Measurements from ENCODE around the gene ELFN1.
"Not testable (repeated sequence)": the region's sequence is repeated elsewhere in the genome, so short reads cannot be mapped to it uniquely, and the experiment has no call there.

ELFN1 gene

DNA sequence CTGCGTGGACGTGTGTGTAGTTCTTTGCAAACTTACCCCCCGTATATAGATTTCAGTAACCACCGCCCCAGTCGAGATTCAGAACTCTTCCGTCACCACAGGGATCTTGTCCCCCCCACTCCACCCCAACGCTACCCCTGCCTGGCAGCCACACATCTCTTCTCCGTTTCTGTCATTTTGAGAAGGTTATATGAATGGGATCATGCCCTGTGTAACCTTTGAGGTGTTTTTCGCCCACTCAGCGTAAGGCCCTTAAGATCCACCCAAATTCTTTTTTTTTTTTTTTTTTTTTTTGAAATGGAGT lies 83.4 kb downstream of the ELFN1 start:
- no peak for DNase-seq (ENCODE audit: low read depth in 4 of 4, low spot score in 1 of 4)

DNA sequence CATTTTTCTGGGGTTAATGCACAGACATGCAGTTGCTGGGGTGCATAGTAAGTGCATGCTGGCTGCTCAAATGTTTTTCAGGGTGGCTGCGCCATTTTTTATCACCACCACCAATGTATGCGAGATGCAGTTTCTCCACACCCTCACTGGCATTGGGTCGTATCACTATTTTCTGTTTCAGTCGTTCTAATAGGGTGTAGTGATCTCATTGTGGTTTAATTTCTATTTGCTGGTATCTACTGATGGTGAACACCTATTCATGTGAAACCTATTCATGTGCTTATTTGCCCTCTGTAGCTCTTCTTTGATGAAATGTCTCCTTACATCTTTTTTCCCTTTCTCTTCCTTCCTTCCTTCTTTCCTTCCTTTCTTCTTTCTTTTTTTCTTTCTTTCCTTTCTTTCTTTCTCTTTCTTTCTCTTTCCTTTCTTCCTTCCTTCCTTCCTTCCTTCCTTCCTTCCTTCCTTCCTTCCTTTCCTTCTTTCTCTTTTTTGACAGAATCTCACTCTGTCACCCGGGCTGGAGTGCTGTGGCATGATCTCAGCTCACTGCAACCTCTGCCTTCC lies 84.3 kb downstream of the ELFN1 start:
- no peak for DNase-seq (ENCODE audit: low read depth in 4 of 4, low spot score in 1 of 4)

GRCh38 chr7:1755783-1756625 lies 85.9 kb downstream of the ELFN1 start:
- no peak for DNase-seq (ENCODE audit: low read depth in 4 of 4, low spot score in 1 of 4)

- no peak for DNase-seq (ENCODE audit: low read depth in 4 of 4, low spot score in 1 of 4)
Measured at GRCh38 chr7:1757601-1758000, 87.5 kb downstream of the ELFN1 start.

DNA sequence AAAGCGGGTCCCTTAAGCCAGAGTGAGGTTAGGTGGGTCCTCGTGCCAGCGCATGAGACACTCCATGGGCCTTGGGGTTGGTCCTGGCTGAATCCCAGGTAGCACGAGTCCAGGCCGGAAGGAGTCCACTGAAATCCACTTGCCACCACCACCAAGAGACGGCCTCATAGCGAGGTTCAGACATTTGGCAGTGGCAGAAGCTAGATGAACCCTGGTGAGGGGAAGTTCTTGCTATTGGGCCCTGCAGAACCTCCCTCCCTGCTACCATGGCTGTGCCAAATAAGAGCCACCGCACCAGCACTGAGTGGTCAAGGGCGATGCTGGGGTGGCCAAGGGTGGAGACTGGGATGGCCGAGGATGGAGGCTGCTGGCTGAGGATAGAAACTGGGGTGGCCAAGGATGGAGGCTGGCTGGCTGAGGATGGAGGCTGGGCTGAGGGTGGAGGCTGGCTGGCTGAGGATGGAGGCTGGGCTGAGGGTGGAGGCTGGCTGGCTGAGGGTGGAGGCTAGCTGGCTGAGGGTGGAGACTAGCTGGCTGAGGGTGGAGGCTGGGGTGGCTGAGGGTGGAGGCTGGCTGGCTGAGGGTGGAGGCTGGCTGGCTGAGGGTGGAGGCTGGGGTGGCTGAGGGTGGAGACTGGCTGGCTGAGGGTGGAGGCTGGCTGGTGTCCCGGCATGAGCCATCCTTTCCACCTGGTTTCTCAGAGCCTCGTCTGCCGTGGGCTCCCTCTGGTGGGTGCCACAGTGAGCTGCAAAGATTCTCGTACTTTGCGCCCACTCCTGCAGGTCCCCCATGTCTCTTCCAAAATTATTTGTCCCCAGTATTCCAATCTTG lies 88.2 kb downstream of the ELFN1 start:
- peak in 1 of 4 experiments; percentile 19 for DNase-seq (ENCODE audit: low read depth in 4 of 4, low spot score in 1 of 4)

DNA sequence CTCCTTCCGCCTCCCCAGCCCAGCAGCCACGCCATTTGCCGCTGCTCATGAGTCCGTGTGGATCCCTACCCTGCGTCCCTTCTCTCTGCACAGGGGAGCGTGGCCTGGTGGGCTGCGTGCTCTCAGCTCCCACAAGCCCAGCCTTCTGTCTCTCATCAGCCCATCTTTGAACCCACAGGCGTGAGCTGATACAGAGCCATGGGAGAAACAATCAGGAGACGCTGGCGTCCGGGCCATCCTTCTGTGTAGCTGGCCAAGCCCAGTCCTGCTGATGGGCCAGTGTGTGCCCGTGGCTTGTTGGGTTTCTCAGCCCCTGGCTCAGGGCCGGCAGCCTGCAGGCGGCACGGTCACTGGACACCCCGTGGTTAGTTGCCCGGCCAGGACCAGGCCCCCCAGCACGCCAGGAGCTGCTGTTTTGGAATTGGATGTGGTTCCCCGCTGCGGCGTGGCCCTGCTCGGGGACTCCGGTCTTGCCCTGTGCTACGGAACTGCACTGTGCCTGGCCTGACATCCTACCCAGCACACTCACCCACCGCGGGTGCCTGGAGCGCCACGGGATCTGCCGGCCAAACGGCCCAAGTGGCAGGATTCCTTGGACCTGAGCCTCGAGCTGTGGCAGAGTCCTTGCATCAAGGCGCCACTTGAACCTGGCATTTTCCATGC lies 88.9 kb downstream of the ELFN1 start:
- DNase-seq (ENCODE audit: low read depth in 4 of 4, low spot score in 1 of 4): no peak

- DNase-seq (ENCODE audit: low read depth in 4 of 4, low spot score in 1 of 4): no peak
Measured at GRCh38 chr7:1761097-1761496, 91.0 kb downstream of the ELFN1 start.

DNA sequence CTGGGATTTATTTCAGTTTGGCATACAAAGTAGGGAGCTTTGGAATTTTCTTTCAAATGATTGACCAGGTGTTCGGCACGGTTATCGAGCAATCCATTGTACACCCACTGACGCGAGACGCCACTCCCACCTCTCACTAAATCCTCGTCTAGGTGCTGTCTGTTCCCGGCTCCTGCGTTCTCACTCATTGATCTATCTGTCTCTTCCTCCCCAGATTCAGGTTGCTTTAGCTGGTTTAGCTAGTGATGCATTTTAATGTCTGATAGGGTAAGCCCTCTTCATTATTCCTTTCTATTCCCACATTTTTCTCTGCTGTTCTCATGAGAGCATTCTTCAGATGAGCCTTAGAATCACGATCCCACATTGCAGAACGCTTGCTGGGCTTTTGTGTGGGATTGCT lies 91.7 kb downstream of the ELFN1 start:
- no peak for DNase-seq (ENCODE audit: low read depth in 4 of 4, low spot score in 1 of 4)

GRCh38 chr7:1762238-1762945 lies 92.3 kb downstream of the ELFN1 start:
- DNase-seq (ENCODE audit: low read depth in 4 of 4, low spot score in 1 of 4): no peak

GRCh38 chr7:1763033-1763432 lies 93.0 kb downstream of the ELFN1 start:
- no peak for DNase-seq (ENCODE audit: low read depth in 4 of 4, low spot score in 1 of 4)

GRCh38 chr7:1763911-1764310 lies 93.8 kb downstream of the ELFN1 start:
- not testable (repeated sequence) for DNase-seq (ENCODE audit: low read depth in 4 of 4, low spot score in 1 of 4)

- DNase-seq (ENCODE audit: low read depth in 4 of 4, low spot score in 1 of 4): no peak
Measured at GRCh38 chr7:1765336-1765735, 95.3 kb downstream of the ELFN1 start.

- no peak for DNase-seq (ENCODE audit: low read depth in 4 of 4, low spot score in 1 of 4)
Measured at GRCh38 chr7:1767524-1767923, 97.4 kb downstream of the ELFN1 start.

- DNase-seq (ENCODE audit: low read depth in 4 of 4, low spot score in 1 of 4): no peak
Measured at GRCh38 chr7:1768832-1769231, 98.8 kb downstream of the ELFN1 start.

DNA sequence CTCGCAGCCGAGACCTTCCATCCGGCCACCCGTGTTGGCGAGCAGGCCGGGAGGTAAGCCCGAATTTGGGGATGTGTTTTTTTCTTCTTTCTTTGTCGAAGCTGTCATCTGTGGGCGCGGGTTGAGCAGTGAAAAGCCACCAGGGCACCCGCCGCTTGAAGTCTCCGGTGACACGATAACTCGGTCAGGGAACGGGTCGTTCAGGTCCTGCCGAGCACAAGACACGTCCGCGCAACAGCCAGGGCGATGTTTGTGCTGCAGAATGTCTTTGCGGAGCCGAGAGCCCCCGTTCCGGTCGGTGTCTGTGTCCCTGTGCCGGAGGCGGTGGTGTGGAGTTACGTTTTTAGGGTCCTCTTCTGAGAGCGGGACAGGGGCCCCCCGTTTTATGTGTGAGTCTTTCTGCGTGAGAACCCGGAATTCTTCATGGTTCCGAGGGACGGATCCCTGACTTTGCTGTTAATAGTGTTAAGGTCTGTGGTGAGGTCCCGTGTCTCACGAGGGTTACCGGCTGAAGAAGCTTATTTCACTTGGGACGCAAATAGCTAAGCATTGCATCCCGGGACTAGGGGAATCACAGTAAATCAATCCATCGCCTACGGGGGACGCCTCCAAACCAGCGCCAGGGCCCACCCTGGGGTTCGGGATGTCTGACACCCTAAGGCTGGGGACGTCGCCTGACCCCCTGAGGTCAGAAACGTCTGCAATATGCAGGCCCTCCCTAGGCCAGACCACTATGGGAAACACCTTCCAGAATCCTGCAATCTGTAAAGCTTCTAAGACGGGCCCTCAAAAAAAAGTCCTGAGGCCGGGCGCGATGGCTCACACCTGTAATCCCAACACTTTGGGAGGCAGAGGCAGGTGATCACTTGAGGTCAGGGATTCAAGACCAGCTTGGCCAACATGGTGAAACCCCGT lies 99.5 kb downstream of the ELFN1 start:
- no peak for DNase-seq (ENCODE audit: low read depth in 4 of 4, low spot score in 1 of 4)

DNA sequence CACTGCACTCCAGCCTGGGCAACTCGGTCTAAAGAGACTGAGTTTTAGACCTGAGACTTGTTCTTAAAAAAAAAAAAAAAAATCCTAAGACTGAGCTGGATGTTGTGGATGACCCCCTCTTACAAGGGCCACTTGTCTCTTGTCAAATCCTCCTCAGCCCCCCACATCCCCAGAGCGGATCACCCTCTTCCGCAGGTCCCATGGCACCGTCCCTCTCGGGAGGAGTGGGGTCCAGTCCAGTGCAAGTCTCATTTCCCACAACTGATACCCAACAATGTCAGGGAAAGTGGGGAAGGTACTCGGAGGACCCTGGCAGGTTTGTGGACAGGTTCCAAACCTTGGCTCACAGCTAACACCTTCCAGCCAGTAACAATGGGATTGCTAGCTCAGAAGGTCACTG lies 100.3 kb downstream of the ELFN1 start:
- DNase-seq (ENCODE audit: low read depth in 4 of 4, low spot score in 1 of 4): no peak

DNA sequence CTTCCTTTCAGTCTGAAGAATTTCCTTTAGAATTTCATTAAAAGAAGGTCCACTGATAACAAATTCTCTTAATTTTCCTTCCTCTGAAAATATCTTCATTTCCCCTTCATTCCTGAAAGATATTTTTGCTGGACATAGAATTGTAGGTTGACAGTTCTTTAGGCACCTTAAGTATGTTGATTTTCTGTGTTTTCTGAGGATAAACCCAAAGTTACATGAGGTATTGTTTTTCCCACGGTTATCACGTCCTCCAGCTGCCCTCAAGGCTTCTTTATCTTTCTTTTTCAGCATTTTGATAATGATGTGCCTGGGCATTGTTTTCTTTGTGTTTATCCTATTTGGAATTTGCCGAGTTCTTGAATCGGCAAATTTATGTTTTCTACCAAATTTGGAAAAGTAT lies 105.3 kb downstream of the ELFN1 start:
- DNase-seq (ENCODE audit: low read depth in 4 of 4, low spot score in 1 of 4): no peak

GRCh38 chr7:1777122-1777521 lies 107.0 kb downstream of the ELFN1 start:
- no peak for DNase-seq (ENCODE audit: low read depth in 4 of 4, low spot score in 1 of 4)

- DNase-seq (ENCODE audit: low read depth in 4 of 4, low spot score in 1 of 4): no peak
Measured at GRCh38 chr7:1779445-1779844, 109.4 kb downstream of the ELFN1 start.

DNA sequence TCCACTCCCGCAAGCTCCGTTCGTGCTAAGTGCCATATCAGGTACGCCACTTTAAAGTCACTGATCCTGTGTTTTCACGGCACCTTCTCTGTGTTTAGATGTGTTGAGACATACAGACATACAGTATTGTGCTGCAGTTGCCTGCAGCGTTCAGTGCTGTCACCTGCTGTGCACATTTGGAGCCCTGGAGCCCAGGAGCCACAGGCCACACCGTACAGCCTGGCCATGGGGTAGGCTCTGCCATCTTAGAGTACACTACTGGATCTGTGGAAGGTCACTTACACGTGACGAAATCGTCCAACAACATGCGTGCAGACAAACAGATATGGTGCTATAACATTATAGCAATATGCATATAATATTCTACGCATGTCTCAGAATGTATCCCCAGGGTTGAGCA lies 111.3 kb downstream of the ELFN1 start:
- no peak for DNase-seq (ENCODE audit: low read depth in 4 of 4, low spot score in 1 of 4)
